GM03348 (cell line): ENCODE results near the gene L3MBTL2.
"Not testable (repeated sequence)": the region's sequence is repeated elsewhere in the genome, so short reads cannot be mapped to it uniquely, and the experiment has no call there.

Source experiments
- DNase-seq: peaks from one replicate; pipeline ENCODE4 v3.0.0; 2012; ENCODE audit warnings: low spot score

Gene L3MBTL2

GRCh38 chr22:41204992-41205900 lies at the start of gene L3MBTL2:
L3MBTL2 (plus strand) TSS chr22:41205312; CDS start chr22:41205363, 51 bp downstream.
- DNase-seq = peak; percentile 100

GRCh38 chr22:41157083-41157482 lies 48.0 kb upstream of the L3MBTL2 start:
- no peak for DNase-seq

DNA sequence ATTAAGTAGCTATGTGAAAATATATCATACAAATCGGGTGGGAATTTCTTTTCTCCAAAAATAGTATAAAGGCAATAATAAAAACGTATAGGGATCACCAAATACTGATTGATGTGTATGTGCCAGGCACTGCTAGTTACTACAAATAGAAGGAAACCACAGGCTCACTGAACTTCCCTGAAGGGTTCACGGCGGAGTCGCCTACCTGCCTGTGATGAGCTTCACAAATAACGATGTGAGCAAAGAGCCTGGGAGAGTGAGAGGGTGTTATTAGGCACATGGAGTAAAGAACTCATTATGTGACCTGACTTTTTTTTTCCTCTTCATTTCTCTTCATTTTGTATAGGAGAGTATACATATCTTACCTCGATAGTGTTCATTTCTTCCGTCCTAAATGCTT lies 36.0 kb upstream of the L3MBTL2 start:
- no peak for DNase-seq

DNA sequence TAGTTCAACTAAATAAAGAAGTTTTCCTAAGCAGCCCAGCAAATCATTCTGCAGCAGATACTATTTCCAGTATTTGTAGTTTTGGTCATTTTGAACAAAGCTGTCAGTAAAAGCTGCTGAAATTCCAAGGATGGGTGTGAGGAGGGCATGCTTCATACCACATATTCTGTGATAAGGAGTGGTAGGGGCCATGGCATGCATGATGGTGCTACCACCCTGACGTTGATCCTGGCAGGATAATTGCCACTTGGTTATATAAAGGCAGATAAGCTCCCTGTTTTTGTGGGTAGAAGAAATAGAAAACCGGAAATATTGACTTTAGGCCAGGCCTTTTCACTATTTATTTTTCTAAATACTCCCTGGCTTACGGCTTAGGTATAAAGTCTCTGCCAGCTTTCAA lies 33.1 kb upstream of the L3MBTL2 start:
- no peak for DNase-seq

- DNase-seq = no peak
These were observed 29.6 kb upstream of the L3MBTL2 start for GRCh38 chr22:41175546-41175945.

DNA sequence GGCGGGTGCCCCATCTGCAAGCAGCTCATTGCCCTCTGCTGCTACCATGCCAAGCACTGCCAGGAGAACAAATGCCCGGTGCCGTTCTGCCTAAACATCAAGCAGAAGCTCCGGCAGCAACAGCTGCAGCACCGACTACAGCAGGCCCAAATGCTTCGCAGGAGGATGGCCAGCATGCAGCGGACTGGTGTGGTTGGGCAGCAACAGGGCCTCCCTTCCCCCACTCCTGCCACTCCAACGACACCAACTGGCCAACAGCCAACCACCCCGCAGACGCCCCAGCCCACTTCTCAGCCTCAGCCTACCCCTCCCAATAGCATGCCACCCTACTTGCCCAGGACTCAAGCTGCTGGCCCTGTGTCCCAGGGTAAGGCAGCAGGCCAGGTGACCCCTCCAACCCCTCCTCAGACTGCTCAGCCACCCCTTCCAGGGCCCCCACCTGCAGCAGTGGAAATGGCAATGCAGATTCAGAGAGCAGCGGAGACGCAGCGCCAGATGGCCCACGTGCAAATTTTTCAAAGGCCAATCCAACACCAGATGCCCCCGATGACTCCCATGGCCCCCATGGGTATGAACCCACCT lies 28.0 kb upstream of the L3MBTL2 start:
- DNase-seq = no peak

DNA sequence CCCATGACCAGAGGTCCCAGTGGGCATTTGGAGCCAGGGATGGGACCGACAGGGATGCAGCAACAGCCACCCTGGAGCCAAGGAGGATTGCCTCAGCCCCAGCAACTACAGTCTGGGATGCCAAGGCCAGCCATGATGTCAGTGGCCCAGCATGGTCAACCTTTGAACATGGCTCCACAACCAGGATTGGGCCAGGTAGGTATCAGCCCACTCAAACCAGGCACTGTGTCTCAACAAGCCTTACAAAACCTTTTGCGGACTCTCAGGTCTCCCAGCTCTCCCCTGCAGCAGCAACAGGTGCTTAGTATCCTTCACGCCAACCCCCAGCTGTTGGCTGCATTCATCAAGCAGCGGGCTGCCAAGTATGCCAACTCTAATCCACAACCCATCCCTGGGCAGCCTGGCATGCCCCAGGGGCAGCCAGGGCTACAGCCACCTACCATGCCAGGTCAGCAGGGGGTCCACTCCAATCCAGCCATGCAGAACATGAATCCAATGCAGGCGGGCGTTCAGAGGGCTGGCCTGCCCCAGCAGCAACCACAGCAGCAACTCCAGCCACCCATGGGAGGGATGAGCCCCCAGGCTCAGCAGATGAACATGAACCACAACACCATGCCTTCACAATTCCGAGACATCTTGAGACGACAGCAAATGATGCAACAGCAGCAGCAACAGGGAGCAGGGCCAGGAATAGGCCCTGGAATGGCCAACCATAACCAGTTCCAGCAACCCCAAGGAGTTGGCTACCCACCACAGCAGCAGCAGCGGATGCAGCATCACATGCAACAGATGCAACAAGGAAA lies 27.3 kb upstream of the L3MBTL2 start:
- DNase-seq = no peak

GRCh38 chr22:41178425-41178975 lies 26.6 kb upstream of the L3MBTL2 start:
- no peak for DNase-seq

GRCh38 chr22:41180362-41180761 lies 24.8 kb upstream of the L3MBTL2 start:
- not testable (repeated sequence) for DNase-seq

GRCh38 chr22:41180926-41181325 lies 24.2 kb upstream of the L3MBTL2 start:
- DNase-seq = no peak

- peak; percentile 62 for DNase-seq
These were observed 23.5 kb upstream of the L3MBTL2 start for GRCh38 chr22:41181349-41182241.

DNA sequence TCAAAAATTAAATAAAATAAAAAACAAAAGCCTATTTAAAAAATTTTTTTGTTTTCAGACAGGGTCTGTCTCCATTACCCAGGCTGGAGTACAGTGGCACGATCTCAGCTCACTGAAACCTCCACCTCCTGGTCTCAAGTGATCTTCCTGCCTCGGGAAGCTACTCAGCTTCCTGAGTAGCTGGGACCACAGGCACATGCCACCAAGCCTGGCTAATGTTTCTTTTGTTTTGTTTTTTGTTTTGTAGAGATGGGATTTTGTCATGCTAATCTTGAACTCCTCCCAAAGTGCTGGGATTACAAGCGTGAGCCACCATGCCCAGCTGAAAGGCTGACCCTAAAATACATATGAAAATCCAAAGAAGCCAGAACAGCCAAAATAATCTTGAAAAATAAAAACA lies 20.4 kb upstream of the L3MBTL2 start:
- DNase-seq = no peak

GRCh38 chr22:41191467-41191866 lies 13.6 kb upstream of the L3MBTL2 start:
- no peak for DNase-seq

DNA sequence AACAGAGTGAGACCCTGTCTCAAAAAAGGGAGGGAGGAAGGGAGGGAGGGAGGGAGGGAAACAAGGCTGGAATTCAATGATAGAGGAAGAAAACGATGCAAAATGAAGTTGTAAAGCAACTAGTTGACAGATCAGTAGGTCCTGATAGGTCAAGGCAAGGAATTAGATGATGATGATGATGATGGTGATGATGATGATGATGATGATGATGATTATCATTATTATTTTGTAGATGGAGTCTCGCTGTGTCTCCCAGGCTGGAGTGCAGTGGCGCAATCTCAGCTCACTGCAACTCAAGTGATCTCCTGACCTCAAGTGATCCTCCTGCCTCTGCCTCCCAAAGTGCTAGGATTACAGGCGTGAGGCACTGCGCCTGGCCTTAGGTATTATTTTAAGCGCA lies 11.3 kb upstream of the L3MBTL2 start:
- DNase-seq = no peak

DNA sequence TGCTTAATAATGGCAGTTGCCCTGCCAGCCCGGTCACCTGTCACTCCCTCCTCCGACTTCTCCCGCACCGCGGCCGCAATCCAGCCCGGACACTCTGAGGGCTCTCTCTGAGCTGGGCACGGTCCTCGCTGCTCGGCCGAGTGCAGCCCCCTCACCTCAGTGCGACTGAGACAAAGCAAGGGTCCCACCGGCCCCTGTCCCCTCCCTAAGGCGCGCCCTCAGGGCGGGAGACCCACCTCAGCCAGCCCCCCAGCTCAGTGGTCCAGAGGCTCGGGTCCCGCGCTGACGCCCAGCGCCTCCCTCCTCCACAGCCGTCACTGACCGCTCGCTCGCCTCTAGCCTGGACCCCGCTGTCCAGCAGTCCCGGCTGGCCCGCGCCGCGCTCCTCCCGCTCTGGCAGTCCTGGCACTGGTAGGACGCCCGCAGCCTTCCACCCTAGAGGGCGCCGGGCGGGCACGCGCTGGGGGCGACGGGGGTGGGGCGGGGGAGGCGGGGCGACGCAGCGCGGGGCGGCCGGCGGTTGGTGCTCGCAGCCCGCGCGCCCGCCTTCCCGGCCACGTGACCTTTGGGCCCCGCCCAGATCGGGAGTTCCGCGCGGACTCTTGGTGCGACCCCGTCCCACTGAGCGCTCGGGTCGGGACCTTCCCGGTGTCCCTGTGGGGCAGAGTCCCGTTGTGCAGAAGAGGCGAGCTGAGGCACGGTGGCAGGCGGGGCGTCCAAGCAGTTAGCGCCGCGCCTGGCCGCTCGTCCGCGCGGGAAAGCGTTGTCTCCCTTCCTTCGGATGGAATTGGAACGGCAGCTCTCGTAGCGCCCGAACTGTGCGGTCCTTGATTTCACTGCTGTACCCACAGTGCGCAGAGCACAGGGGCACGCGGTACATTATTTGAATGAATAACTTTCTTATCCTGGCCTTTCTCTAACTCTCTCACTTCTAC lies 7.8 kb upstream of the L3MBTL2 start:
- DNase-seq = peak; percentile 96

- no peak for DNase-seq
These were observed 7.0 kb upstream of the L3MBTL2 start for GRCh38 chr22:41198027-41198580.

DNA sequence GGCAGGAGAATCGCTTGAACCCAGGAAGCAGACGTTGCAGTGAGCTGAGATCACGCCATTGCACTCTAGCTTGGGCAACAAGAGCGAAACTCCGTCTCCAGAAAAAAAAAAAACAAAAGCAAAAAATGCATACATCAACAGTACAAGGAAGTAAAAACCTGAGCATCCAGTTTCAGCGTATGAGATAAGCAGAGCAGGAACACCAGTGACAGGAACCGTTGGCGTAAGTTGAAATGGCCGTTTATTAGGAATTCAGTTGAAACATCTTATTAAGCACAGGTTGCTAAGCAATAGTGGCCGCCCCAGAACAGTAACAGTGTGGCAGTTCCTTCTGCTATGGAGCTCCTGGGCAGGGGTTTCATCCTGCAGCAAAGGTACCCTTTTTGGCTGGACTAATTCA lies 4.0 kb upstream of the L3MBTL2 start:
- DNase-seq = no peak

DNA sequence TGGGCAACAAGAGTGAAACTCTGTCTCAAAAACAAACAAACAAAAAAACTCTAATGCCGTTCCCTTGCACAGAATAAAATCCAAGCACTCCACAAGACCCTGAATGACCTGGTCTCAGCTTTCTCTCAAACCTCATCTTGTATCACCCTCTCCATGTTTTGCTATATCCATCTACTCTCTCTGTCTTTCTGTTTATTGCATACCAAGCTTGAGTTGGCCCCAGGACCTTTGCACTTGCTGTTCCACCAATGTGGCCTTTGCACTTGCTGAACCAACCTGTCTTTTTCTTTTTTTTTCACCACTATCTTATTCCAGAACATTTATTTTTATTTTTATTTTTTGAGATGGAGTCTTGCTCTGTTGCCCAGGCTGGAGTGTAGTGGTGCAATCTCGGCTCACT lies 2.0 kb upstream of the L3MBTL2 start:
- no peak for DNase-seq

DNA sequence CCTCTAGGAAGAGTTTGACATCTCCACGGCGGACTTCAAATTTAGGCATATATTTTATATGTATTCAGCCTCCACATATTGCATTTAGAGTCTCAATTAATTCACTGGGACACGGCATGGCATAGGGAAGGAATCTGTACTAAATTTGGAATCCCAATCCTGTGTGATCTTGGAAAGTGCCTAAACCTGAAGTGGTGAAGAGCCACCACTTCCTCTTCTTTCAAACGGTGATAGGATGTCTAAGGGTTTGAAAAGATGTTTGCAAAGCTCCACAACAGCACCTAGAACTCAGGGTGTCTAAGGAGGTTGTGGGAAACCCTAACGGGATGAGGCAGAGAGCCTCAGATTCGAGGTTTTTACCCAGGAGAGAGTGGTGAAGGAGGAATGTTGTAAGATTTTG lies 1.0 kb upstream of the L3MBTL2 start:
- no peak for DNase-seq

GRCh38 chr22:41206719-41207118 lies 1.6 kb downstream of the L3MBTL2 start:
- no peak for DNase-seq
